GM23248 (cell line): ENCODE measurements around the gene FAM186B. TPM values are rescaled to one million over a fixed set of nuclear protein-coding genes. Genes with fewer than 3 reads are reported as not detected.

ENCODE experiments used
- DNase-seq: peaks from one replicate; pipeline ENCODE4 v3.0.0-alpha.2; 2015
- H2AFZ ChIP-seq: fragments of 200-600 bp; sonication (generic); 2 replicates; pipeline ENCODE4 v1.6.1; 2016; ENCODE audit warnings: antibody characterized with exemption
- H3F3A ChIP-seq: fragments of 200-600 bp; sonication (generic); 2 replicates; pipeline ENCODE4 v1.6.1; 2016; ENCODE audit warnings: mild to moderate bottlenecking, antibody characterized with exemption, mixed run types; ENCODE audit not compliant: insufficient read depth
- H3K27ac ChIP-seq: fragments of 200-600 bp; sonication (generic); 2 replicates; pipeline ENCODE4 v1.5.1; 2016; ENCODE audit warnings: mild to moderate bottlenecking
- H3K27me3 ChIP-seq: fragments of 200-600 bp; sonication (generic); replicated peaks from 2 replicates; pipeline ENCODE4 v1.6.1; 2016; ENCODE audit warnings: mild to moderate bottlenecking; ENCODE audit not compliant: insufficient read depth
- H3K36me3 ChIP-seq: fragments of 200-600 bp; sonication (generic); 2 replicates; pipeline ENCODE4 v1.6.1; 2016; ENCODE audit warnings: low read depth, mild to moderate bottlenecking
- H3K4me1 ChIP-seq: fragments of 200-600 bp; sonication (generic); 2 replicates; pipeline ENCODE4 v1.6.1; 2016; ENCODE audit warnings: mild to moderate bottlenecking; ENCODE audit not compliant: insufficient read depth
- H3K4me2 ChIP-seq: fragments of 200-600 bp; sonication (generic); one replicate; pipeline ENCODE4 v1.6.1; 2016; ENCODE audit warnings: mild to moderate bottlenecking; ENCODE audit not compliant: unreplicated experiment
- H3K4me3 ChIP-seq: fragments of 200-600 bp; sonication (generic); 2 replicates; pipeline ENCODE4 v1.5.1; 2016; ENCODE audit warnings: mild to moderate bottlenecking
- H3K79me2 ChIP-seq: fragments of 200-600 bp; sonication (generic); 2 replicates; pipeline ENCODE4 v1.6.1; 2016; ENCODE audit warnings: mild to moderate bottlenecking; ENCODE audit not compliant: insufficient read depth
- H3K9ac ChIP-seq: fragments of 200-600 bp; sonication (generic); 2 replicates; pipeline ENCODE4 v1.6.1; 2016; ENCODE audit warnings: mild to moderate bottlenecking
- H3K9me2 ChIP-seq: fragments of 200-600 bp; sonication (generic); 2 replicates; pipeline ENCODE4 v1.6.1; 2016; ENCODE audit warnings: mixed run types, mild to moderate bottlenecking, moderate library complexity; ENCODE audit not compliant: insufficient read depth
- H3K9me3 ChIP-seq: fragments of 200-600 bp; sonication (generic); one replicate; pipeline ENCODE4 v1.6.1; 2017; ENCODE audit warnings: low read depth
- H4K20me1 ChIP-seq: fragments of 200-600 bp; sonication (generic); 2 replicates; pipeline ENCODE4 v1.6.0; 2016; ENCODE audit not compliant: insufficient read depth
- EZH2 ChIP-seq: fragments of 200-600 bp; sonication (generic); IDR thresholded peaks from 2 replicates; pipeline ENCODE4 v1.6.1; 2018; ENCODE audit warnings: antibody characterized with exemption, mild to moderate bottlenecking; ENCODE audit not compliant: insufficient read depth, poor library complexity, severe bottlenecking
- EZH2phosphoT487 ChIP-seq: fragments of 200-600 bp; sonication (generic); IDR thresholded peaks from 2 replicates; pipeline ENCODE4 v1.6.1; 2018; ENCODE audit warnings: antibody characterized with exemption, moderate library complexity, mild to moderate bottlenecking, low read depth; ENCODE audit not compliant: insufficient read depth
- WGBS, 2 experiments: methylation state at CpG; one replicate each; pipeline ENCODE4 v1.1.6; 2015 to 2017; ENCODE audit warnings: low lambda C conversion rate in 2 of 2, low coverage in 1 of 2; ENCODE audit errors: missing lambda C conversion rate in 2 of 2; 5-methylcytosine and 5-hydroxymethylcytosine counted together
- in situ Hi-C: fragments of 300-500 bp; cut with MboI; formaldehyde crosslinking; loops from 2 replicates; pipeline ENCODE4 v1.15.0; 2020
- polyA plus RNA-seq: library from polyadenylated mRNA; unstranded; fragments of >200 nt; fragmentation: Nextera tagmentation; extraction: Ambion mirVana; gene quantifications from 2 replicates; pipeline ENCODE4 v1.2.1, GENCODE V29; 2016
- total RNA-seq: library from RNA; depleted of rRNA; stranded (reverse); fragments of >200 nt; shearing (Covaris generic); gene quantifications from 2 replicates; pipeline ENCODE4 v1.2.3, GENCODE V29; 2014

Gene FAM186B
- total and polyA plus RNA-seq, 2 experiments from 2014 or later, result 0.22 to 0.38 TPM

- Histone ChIP-seq H3K79me2 (no peaks in the 10 kb centered on the region), H3K36me3 (no peaks in the 10 kb centered on the region), H3K9ac (no peak overlapping the region), H3K4me1 (no peaks in the 10 kb centered on the region), H3K9me2 (no peaks in the 10 kb centered on the region), H3K9me3 (no peaks in the 10 kb centered on the region), H4K20me1 (no peaks in the 10 kb centered on the region), H2AFZ (no peak overlapping the region), H3F3A (no peaks in the 10 kb centered on the region), H3K27me3 (peaks cover 16% of the 10 kb centered on the region), H3K4me2 (no peak overlapping the region), H3K27ac (no peak overlapping the region), H3K4me3 (no peak overlapping the region)
- no peak for TF ChIP-seq EZH2phosphoT487
- TF ChIP-seq EZH2, result no peak
- in situ Hi-C loops, result no loop called here
- 50 to 52% methylated on average over 3 to 4 of the region's 4 CpGs for WGBS, 2 experiments
- DNase-seq, result no peak
Observed at GRCh38 chr12:49545815-49546214, 59.6 kb downstream of the FAM186B start.

GRCh38 chr12:49543914-49544815 is 61.3 kb downstream of the FAM186B start:
- no peaks in the 10 kb centered on the region for H3K79me2 ChIP-seq
- H3K36me3 ChIP-seq, result no peaks in the 10 kb centered on the region
- no peak for DNase-seq
- H3K4me3 ChIP-seq, result no peak overlapping the region
- no peak overlapping the region for H3K4me2 ChIP-seq
- H3K27ac ChIP-seq, result no peak overlapping the region
- 25 to 28% methylated on average over 34 to 39 of the region's 39 CpGs for WGBS, 2 experiments
- in situ Hi-C loops, result no loop called here
- H3K27me3 ChIP-seq, result peaks cover 33% of the 10 kb centered on the region
- H3K9me3 ChIP-seq, result no peaks in the 10 kb centered on the region
- H3K4me1 ChIP-seq, result no peaks in the 10 kb centered on the region
- no peaks in the 10 kb centered on the region for H3K9me2 ChIP-seq
- no peaks in the 10 kb centered on the region for H4K20me1 ChIP-seq
- no peak overlapping the region for H2AFZ ChIP-seq
- TF ChIP-seq EZH2 (no peak), EZH2phosphoT487 (no peak)
- no peaks in the 10 kb centered on the region for H3F3A ChIP-seq
- no peak overlapping the region for H3K9ac ChIP-seq

GRCh38 chr12:49543221-49543913 is 62.1 kb downstream of the FAM186B start:
- in situ Hi-C loops, result no loop called here
- Histone ChIP-seq H3K9me3 (no peaks in the 10 kb centered on the region), H3K9me2 (no peaks in the 10 kb centered on the region), H3K79me2 (no peaks in the 10 kb centered on the region), H3K36me3 (no peaks in the 10 kb centered on the region), H3K9ac (no peak overlapping the region), H3K4me3 (no peak overlapping the region), H3K27me3 (peaks cover 29% of the 10 kb centered on the region), H4K20me1 (no peaks in the 10 kb centered on the region), H3K27ac (no peak overlapping the region), H3K4me2 (no peak overlapping the region), H2AFZ (no peak overlapping the region), H3K4me1 (no peaks in the 10 kb centered on the region; the same call in 1 of the 2 replicates), H3F3A (no peaks in the 10 kb centered on the region)
- no peak for DNase-seq
- TF ChIP-seq EZH2, result no peak
- no peak for TF ChIP-seq EZH2phosphoT487
- 47 to 48% methylated on average over 20 of the region's 20 CpGs for WGBS, 2 experiments

- in situ Hi-C loops, result no loop called here
- 90 to 97% methylated on average over 13 to 15 of the region's 15 CpGs for WGBS, 2 experiments
- no peaks in the 10 kb centered on the region for H3K9me2 ChIP-seq
- H4K20me1 ChIP-seq, result no peaks in the 10 kb centered on the region
- H3K9me3 ChIP-seq, result no peaks in the 10 kb centered on the region
- TF ChIP-seq EZH2phosphoT487, result no peak
- TF ChIP-seq EZH2, result no peak
- H3K4me2 ChIP-seq, result no peak overlapping the region
- H3K36me3 ChIP-seq, result no peaks in the 10 kb centered on the region
- no peak overlapping the region for H3K9ac ChIP-seq
- no peak overlapping the region for H2AFZ ChIP-seq
- peaks cover 35% of the 10 kb centered on the region for H3K27me3 ChIP-seq
- H3K79me2 ChIP-seq, result no peaks in the 10 kb centered on the region
- no peak overlapping the region for H3K27ac ChIP-seq
- no peak for DNase-seq
- H3K4me3 ChIP-seq, result no peak overlapping the region
- peaks cover 2% of the 10 kb centered on the region; the same call in 1 of the 2 replicates for H3K4me1 ChIP-seq
- no peaks in the 10 kb centered on the region for H3F3A ChIP-seq
Observed at GRCh38 chr12:49542592-49543160, 62.8 kb downstream of the FAM186B start.
